HUES48 (cell line): ENCODE measurements around the gene TSHZ2.

Experiments
- H3K27ac ChIP-seq: one replicate; pipeline ENCODE4 v1.7.0; 2013; ENCODE audit warnings: low read depth, low read length, inconsistent platforms
- H3K27me3 ChIP-seq: 2 replicates; pipeline ENCODE4 v1.6.1; 2013; ENCODE audit warnings: mild to moderate bottlenecking, low read length; ENCODE audit not compliant: control insufficient read depth, insufficient read depth
- H3K36me3 ChIP-seq: 2 replicates; pipeline ENCODE4 v1.6.1; 2013; ENCODE audit warnings: low read length; ENCODE audit not compliant: control insufficient read depth, insufficient read depth
- H3K4me1 ChIP-seq: 2 replicates; pipeline ENCODE4 v1.6.1; 2013; ENCODE audit warnings: mild to moderate bottlenecking, low read length; ENCODE audit not compliant: control insufficient read depth, insufficient read depth
- H3K4me3 ChIP-seq: 2 replicates; pipeline ENCODE4 v1.5.1; 2013; ENCODE audit warnings: mild to moderate bottlenecking, low read depth, low read length
- H3K9ac ChIP-seq: 2 replicates; pipeline ENCODE4 v1.6.1; 2013; ENCODE audit warnings: mild to moderate bottlenecking, low read depth, low read length, moderate library complexity
- H3K9me3 ChIP-seq: 2 replicates; pipeline ENCODE4 v1.6.1; 2013; ENCODE audit warnings: low read length; ENCODE audit not compliant: control insufficient read depth, insufficient read depth

The TSHZ2 gene

GRCh38 chr20:53078761-53079160 is 106.6 kb downstream of the TSHZ2 start:
- H3K27ac ChIP-seq = no peak overlapping the region
- H3K9ac ChIP-seq = no peak overlapping the region
- H3K4me3 ChIP-seq = no peak overlapping the region
- no peaks in the 10 kb centered on the region for H3K27me3 ChIP-seq
- no peaks in the 10 kb centered on the region for H3K36me3 ChIP-seq
- peaks cover 7% of the 10 kb centered on the region for H3K4me1 ChIP-seq
- H3K9me3 ChIP-seq = no peaks in the 10 kb centered on the region

- Histone ChIP-seq H3K4me1 (peaks cover 7% of the 10 kb centered on the region), H3K9ac (no peak overlapping the region), H3K36me3 (no peaks in the 10 kb centered on the region), H3K27ac (no peak overlapping the region), H3K9me3 (no peaks in the 10 kb centered on the region), H3K27me3 (no peaks in the 10 kb centered on the region), H3K4me3 (no peak overlapping the region)
Observed at GRCh38 chr20:53079261-53079691, 107.1 kb downstream of the TSHZ2 start.

GRCh38 chr20:53079828-53080686 is 107.9 kb downstream of the TSHZ2 start:
- no peaks in the 10 kb centered on the region for H3K36me3 ChIP-seq
- no peaks in the 10 kb centered on the region for H3K27me3 ChIP-seq
- no peak overlapping the region for H3K4me3 ChIP-seq
- no peak overlapping the region for H3K9ac ChIP-seq
- H3K4me1 ChIP-seq = peaks cover 7% of the 10 kb centered on the region
- H3K27ac ChIP-seq = no peak overlapping the region
- no peaks in the 10 kb centered on the region for H3K9me3 ChIP-seq

DNA sequence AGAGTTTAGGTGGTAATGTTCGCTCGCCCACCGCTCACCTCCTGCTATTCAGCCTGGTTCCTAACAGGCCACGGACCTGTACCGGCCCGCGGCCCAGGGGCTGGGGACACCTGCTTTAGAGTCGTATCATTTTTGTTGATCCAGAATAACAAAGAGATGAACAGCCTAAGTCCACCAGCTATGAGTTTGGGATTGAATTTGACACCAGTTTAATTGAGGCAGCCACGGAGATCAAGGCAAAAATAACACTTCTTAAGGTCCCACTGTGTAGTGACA is 108.5 kb downstream of the TSHZ2 start:
- H3K36me3 ChIP-seq = no peaks in the 10 kb centered on the region
- no peaks in the 10 kb centered on the region for H3K27me3 ChIP-seq
- no peak overlapping the region for H3K9ac ChIP-seq
- no peaks in the 10 kb centered on the region for H3K9me3 ChIP-seq
- no peak overlapping the region for H3K27ac ChIP-seq
- H3K4me3 ChIP-seq = no peak overlapping the region
- peaks cover 7% of the 10 kb centered on the region for H3K4me1 ChIP-seq

DNA sequence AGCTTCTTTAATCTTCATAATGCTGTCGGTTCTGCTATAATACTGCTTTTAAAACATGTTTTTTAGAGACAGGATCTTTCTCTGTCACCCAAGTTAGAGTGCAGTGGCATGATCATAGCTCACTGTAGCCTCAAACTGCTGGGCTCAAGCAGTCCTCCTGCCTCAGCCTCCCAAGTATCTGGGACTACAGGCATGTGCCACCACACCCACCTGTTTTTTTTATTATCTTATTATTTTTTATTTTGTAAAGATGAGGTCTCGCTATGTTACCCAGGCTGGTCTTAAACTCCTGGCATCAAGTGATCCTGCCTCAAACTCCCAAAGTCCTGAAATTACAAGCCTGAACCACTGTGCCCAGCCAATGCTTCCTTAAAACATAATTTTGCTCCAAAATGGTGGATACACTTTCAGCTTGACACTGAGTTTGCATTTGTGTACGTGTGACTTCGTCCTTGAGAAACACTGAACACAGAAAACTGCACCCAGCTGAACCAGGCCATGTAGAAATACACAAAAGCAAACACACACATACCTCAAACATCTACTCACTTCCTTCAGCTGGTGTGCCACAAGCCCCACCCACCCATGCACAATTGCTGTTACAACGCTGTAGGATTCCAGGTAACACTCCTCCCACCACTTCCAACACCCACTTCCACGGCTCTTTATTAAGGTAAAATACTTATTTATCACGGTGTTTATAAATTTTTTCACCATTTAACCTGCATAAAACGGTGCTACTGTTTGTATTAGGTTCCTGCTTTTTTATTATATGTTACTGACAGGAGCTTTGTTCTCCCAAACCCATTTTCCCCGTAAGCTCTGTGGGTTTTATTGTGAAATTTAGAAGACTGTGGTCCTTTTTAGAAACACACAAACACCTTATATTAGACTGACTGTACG is 109.1 kb downstream of the TSHZ2 start:
- Histone ChIP-seq H3K27me3 (no peaks in the 10 kb centered on the region), H3K4me1 (peaks cover 7% of the 10 kb centered on the region), H3K27ac (no peak overlapping the region)

GRCh38 chr20:53081916-53082863 is 110.0 kb downstream of the TSHZ2 start:
- no peaks in the 10 kb centered on the region for H3K27me3 ChIP-seq
- no peaks in the 10 kb centered on the region for H3K9me3 ChIP-seq
- no peaks in the 10 kb centered on the region for H3K36me3 ChIP-seq
- no peak overlapping the region for H3K4me3 ChIP-seq
- no peak overlapping the region for H3K9ac ChIP-seq
- H3K4me1 ChIP-seq = peaks cover 7% of the 10 kb centered on the region
- H3K27ac ChIP-seq = no peak overlapping the region

More for the DNA sequence above, 109.1 kb downstream of the TSHZ2 start:
- no peak overlapping the region for H3K9ac ChIP-seq
- no peak overlapping the region for H3K4me3 ChIP-seq
- no peaks in the 10 kb centered on the region for H3K36me3 ChIP-seq
- H3K9me3 ChIP-seq = no peaks in the 10 kb centered on the region

DNA sequence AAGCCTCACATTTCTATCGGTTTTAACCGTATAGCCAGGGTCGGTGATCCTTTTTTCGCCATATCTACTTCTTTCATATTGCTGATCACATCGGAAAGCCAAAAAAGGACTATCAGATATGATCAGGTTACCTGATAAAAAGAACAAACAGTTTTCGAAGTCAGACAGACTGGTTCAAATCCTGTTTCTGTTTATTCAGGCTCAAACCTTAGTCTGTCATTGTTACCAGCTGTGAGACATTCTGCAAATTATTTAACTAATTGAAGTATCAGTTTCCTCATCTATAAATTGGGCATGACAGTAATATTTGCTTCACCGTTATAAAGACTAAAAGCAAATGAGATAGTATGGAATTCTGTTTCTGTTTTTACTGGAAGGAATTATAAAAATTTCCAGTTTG is 111.3 kb downstream of the TSHZ2 start:
- Histone ChIP-seq H3K4me3 (no peak overlapping the region), H3K9me3 (no peaks in the 10 kb centered on the region), H3K27ac (no peak overlapping the region), H3K36me3 (no peaks in the 10 kb centered on the region), H3K4me1 (peaks cover 7% of the 10 kb centered on the region), H3K27me3 (no peaks in the 10 kb centered on the region), H3K9ac (no peak overlapping the region)

DNA sequence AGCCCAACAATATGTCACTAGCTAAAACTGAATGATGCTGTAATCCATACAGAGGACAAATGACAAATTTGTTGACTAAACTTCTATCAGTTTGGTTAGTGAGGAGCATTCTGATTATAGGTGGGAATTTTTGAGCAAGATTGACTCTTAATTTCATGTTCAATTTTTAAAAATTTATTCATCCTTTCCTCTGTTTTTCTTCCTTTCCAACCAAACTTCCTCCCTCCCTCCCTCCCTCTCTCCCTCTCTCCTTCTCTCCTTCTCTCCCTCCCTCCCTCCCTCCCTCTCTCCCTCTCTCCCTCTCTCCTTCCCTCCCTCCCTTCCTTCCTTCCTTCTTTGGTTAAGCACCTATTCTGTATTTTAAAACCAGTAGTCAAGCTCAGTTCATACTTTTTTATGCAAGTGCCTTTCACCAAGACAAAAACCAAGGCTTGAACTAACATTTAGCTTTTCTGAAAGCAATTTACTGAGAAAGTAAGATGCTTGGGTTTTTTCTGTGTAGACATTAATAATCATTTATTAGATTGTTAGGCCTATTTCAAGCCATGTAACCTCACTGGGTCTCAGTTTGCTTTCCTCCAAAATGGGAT is 112.3 kb downstream of the TSHZ2 start:
- Histone ChIP-seq H3K9me3 (no peaks in the 10 kb centered on the region), H3K4me3 (no peak overlapping the region), H3K9ac (no peak overlapping the region)

GRCh38 chr20:53085720-53086119 is 113.6 kb downstream of the TSHZ2 start:
- H3K9ac ChIP-seq = no peak overlapping the region
- no peak overlapping the region for H3K4me3 ChIP-seq
- no peaks in the 10 kb centered on the region for H3K27me3 ChIP-seq
- no peak overlapping the region for H3K27ac ChIP-seq
- H3K4me1 ChIP-seq = peaks cover 7% of the 10 kb centered on the region
- H3K36me3 ChIP-seq = no peaks in the 10 kb centered on the region
- H3K9me3 ChIP-seq = no peaks in the 10 kb centered on the region

More for the DNA sequence above, 112.3 kb downstream of the TSHZ2 start:
- Histone ChIP-seq H3K4me1 (peaks cover 7% of the 10 kb centered on the region), H3K27ac (no peak overlapping the region), H3K27me3 (no peaks in the 10 kb centered on the region), H3K36me3 (no peaks in the 10 kb centered on the region)

DNA sequence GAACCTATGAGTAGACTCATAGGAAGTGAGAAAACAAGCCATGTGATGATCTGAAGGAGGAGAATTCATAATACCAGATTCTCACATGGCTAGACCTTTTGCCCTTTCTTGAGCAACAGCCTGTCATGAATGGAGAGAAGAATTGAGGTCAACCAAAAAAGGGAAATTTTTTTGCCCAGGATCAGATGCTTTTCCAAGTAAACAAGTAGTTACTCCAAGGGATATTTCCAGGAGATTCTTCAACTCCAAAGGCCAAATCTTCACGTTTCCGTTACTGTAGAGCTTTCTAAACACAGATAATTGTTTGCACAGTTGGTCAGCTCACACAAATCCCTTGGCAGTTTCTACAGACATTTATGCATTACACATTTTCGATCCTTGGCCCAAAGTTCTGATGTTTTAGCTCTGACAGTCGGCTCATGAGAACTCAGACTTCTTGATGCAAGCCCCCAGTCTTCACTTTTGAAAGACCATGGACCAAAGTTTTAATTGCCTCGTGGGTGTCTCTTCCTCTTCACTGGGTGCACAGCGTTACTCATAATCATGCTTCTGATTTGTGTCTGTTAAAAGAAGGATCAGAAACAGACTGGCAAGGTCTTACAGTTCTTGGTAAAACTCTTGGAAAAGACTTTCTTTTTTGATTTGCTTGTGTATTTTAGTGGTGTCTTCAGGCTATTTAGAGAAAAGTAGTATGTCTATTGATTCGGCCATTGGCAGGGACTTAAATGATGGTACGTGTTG is 115.0 kb downstream of the TSHZ2 start:
- no peak overlapping the region for H3K27ac ChIP-seq
- H3K4me3 ChIP-seq = no peak overlapping the region
- no peak overlapping the region for H3K9ac ChIP-seq
- H3K9me3 ChIP-seq = no peaks in the 10 kb centered on the region
- no peaks in the 10 kb centered on the region for H3K36me3 ChIP-seq
- peaks cover 4% of the 10 kb centered on the region for H3K4me1 ChIP-seq
- H3K27me3 ChIP-seq = no peaks in the 10 kb centered on the region
